ENCODE results near the gene COA3.

COA3 gene

DNA sequence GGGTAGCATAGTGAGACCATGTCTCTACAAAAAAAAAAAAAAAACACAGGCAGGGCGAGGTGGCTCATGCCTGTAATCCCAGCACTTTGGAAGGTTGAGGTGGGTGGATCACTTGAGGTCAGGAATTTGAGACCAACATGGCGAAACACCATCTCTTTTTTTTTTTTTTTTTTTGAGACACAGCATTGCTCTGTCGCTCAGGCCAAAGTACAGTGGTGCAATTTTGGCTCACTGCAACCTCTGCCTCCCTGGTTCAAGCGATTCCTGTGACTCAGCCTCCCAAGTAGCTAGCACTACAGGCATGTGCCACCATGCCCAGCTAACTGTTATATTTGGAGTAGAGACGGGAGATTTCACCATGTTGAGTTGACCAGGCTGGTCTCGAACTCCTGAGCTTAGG lies 32.4 kb downstream of the COA3 start:
- Histone ChIP-seq H3K4me1 (ENCODE audit: control insufficient read depth in 1 of 2, insufficient read depth in 2 of 2, low read length in 2 of 2) (peaks cover 0 to 4% of the 10 kb centered on the region in 2 donors), H3K27ac (ENCODE audit: low read length) (no peak overlapping the region), H3K36me3 (ENCODE audit: control insufficient read depth in 1 of 2, insufficient read depth in 2 of 2, low read length in 2 of 2) (no peaks in the 10 kb centered on the region), H3K4me3 (ENCODE audit: low read depth in 1 of 2, low read length in 2 of 2) (no peak overlapping the region), H3K27me3 (ENCODE audit: low read depth, low read length) (peaks cover 5% of the 10 kb centered on the region), H3K9me3 (ENCODE audit: control insufficient read depth in 1 of 2, low read length in 2 of 2) (no peaks in the 10 kb centered on the region)

GRCh38 chr17:42761638-42762037 lies 36.9 kb downstream of the COA3 start:
- Histone ChIP-seq H3K4me1 (ENCODE audit: control insufficient read depth in 1 of 2, insufficient read depth in 2 of 2, low read length in 2 of 2) (peaks cover 0 to 10% of the 10 kb centered on the region in 2 donors), H3K36me3 (ENCODE audit: control insufficient read depth in 1 of 2, insufficient read depth in 2 of 2, low read length in 2 of 2) (no peaks in the 10 kb centered on the region), H3K27ac (ENCODE audit: low read length) (no peak overlapping the region), H3K9me3 (ENCODE audit: control insufficient read depth in 1 of 2, low read length in 2 of 2) (no peaks in the 10 kb centered on the region), H3K4me3 (ENCODE audit: low read depth in 1 of 2, low read length in 2 of 2) (peak overlapping the region; percentile 37 to 55), H3K27me3 (ENCODE audit: low read depth, low read length) (peaks cover 12% of the 10 kb centered on the region)

- peaks cover 0 to 10% of the 10 kb centered on the region in 2 donors for H3K4me1 ChIP-seq (ENCODE audit: control insufficient read depth in 1 of 2, insufficient read depth in 2 of 2, low read length in 2 of 2)
- H3K27ac ChIP-seq (ENCODE audit: low read length), result no peak within 1 kb of the TSS
- H3K4me3 ChIP-seq (ENCODE audit: low read depth in 1 of 2, low read length in 2 of 2), result peak within 1 kb of the TSS; percentile 40 to 55
- peaks cover 12% of the 10 kb centered on the region for H3K27me3 ChIP-seq (ENCODE audit: low read depth, low read length)
- no peaks in the 10 kb centered on the region for H3K36me3 ChIP-seq (ENCODE audit: control insufficient read depth in 1 of 2, insufficient read depth in 2 of 2, low read length in 2 of 2)
- H3K9me3 ChIP-seq (ENCODE audit: control insufficient read depth in 1 of 2, low read length in 2 of 2), result no peaks in the 10 kb centered on the region
Observed at GRCh38 chr17:42760652-42761581, 37.6 kb downstream of the COA3 start, which contains the start of gene RAMP2. Gene RAMP2, plus strand, starts transcription at chr17:42761227. Its CDS starts 35 bp downstream, at chr17:42761262.

GRCh38 chr17:42759982-42760651 lies 38.4 kb downstream of the COA3 start:
- no peaks in the 10 kb centered on the region for H3K9me3 ChIP-seq (ENCODE audit: control insufficient read depth in 1 of 2, low read length in 2 of 2)
- H3K27ac ChIP-seq (ENCODE audit: low read length), result no peak overlapping the region
- peaks cover 0 to 10% of the 10 kb centered on the region in 2 donors for H3K4me1 ChIP-seq (ENCODE audit: control insufficient read depth in 1 of 2, insufficient read depth in 2 of 2, low read length in 2 of 2)
- H3K4me3 ChIP-seq (ENCODE audit: low read depth in 1 of 2, low read length in 2 of 2), result peak overlapping the region; percentile 40 to 55
- H3K36me3 ChIP-seq (ENCODE audit: control insufficient read depth in 1 of 2, insufficient read depth in 2 of 2, low read length in 2 of 2), result no peaks in the 10 kb centered on the region
- peaks cover 12% of the 10 kb centered on the region for H3K27me3 ChIP-seq (ENCODE audit: low read depth, low read length)

GRCh38 chr17:42754782-42755181 lies 43.7 kb downstream of the COA3 start:
- H3K4me3 ChIP-seq (ENCODE audit: low read depth in 1 of 2, low read length in 2 of 2), result no peak overlapping the region
- no peaks in the 10 kb centered on the region for H3K27me3 ChIP-seq (ENCODE audit: low read depth, low read length)
- peaks cover 0 to 11% of the 10 kb centered on the region in 2 donors for H3K4me1 ChIP-seq (ENCODE audit: control insufficient read depth in 1 of 2, insufficient read depth in 2 of 2, low read length in 2 of 2)
- H3K27ac ChIP-seq (ENCODE audit: low read length), result no peak overlapping the region
- H3K36me3 ChIP-seq (ENCODE audit: control insufficient read depth in 1 of 2, insufficient read depth in 2 of 2, low read length in 2 of 2), result no peaks in the 10 kb centered on the region
- H3K9me3 ChIP-seq (ENCODE audit: control insufficient read depth in 1 of 2, low read length in 2 of 2), result no peaks in the 10 kb centered on the region

- no peaks in the 10 kb centered on the region for H3K9me3 ChIP-seq (ENCODE audit: control insufficient read depth in 1 of 2, low read length in 2 of 2)
- peaks cover 5 to 11% of the 10 kb centered on the region in 2 donors for H3K4me1 ChIP-seq (ENCODE audit: control insufficient read depth in 1 of 2, insufficient read depth in 2 of 2, low read length in 2 of 2)
- no peak overlapping the region for H3K27ac ChIP-seq (ENCODE audit: low read length)
Observed at GRCh38 chr17:42751628-42752027, 46.9 kb downstream of the COA3 start.

DNA sequence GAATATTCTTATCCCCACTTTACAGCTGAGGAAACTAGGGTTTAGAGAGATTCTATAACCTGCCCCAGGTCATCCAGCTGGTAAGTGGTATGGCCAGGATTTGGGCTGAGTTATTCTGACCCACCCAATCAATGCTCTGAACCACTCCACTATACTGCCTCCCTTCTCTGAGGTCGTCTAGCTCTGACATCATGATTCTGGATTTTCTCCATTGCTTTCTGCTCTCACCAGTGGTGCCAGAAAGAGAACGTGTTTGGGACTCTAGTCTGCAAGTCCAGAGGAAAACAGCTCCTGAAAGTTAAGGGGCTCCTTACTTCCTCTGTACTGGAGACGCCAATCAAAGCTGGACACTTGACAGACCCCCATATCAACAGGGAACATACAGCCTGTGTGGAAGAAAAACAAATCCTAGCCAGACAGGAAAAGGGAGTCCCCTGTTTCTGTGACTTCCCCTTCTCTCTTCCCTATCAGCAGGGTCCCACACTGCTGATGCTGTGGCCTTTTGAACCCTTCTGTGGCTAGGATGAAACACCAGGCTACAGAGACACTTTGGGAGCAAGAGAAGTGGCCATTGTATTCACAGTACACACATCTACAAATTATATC lies 47.7 kb downstream of the COA3 start:
- no peak overlapping the region for H3K27ac ChIP-seq (ENCODE audit: low read length)
- H3K36me3 ChIP-seq (ENCODE audit: control insufficient read depth in 1 of 2, insufficient read depth in 2 of 2, low read length in 2 of 2), result no peaks in the 10 kb centered on the region
- no peaks in the 10 kb centered on the region for H3K27me3 ChIP-seq (ENCODE audit: low read depth, low read length)
- no peak overlapping the region for H3K4me3 ChIP-seq (ENCODE audit: low read depth in 1 of 2, low read length in 2 of 2)
- no peaks in the 10 kb centered on the region for H3K9me3 ChIP-seq (ENCODE audit: control insufficient read depth in 1 of 2, low read length in 2 of 2)
- H3K4me1 ChIP-seq (ENCODE audit: control insufficient read depth in 1 of 2, insufficient read depth in 2 of 2, low read length in 2 of 2), result peaks cover 5 to 11% of the 10 kb centered on the region in 2 donors

More at GRCh38 chr17:42751628-42752027, 46.9 kb downstream of the COA3 start:
- no peaks in the 10 kb centered on the region for H3K27me3 ChIP-seq (ENCODE audit: low read depth, low read length)
- no peaks in the 10 kb centered on the region for H3K36me3 ChIP-seq (ENCODE audit: control insufficient read depth in 1 of 2, insufficient read depth in 2 of 2, low read length in 2 of 2)
- H3K4me3 ChIP-seq (ENCODE audit: low read depth in 1 of 2, low read length in 2 of 2), result no peak overlapping the region

- Histone ChIP-seq H3K9me3 (ENCODE audit: control insufficient read depth in 1 of 2, low read length in 2 of 2) (no peaks in the 10 kb centered on the region), H3K4me3 (ENCODE audit: low read depth in 1 of 2, low read length in 2 of 2) (no peak overlapping the region), H3K27ac (ENCODE audit: low read length) (peak overlapping the region; percentile 70), H3K4me1 (ENCODE audit: control insufficient read depth in 1 of 2, insufficient read depth in 2 of 2, low read length in 2 of 2) (peaks cover 5 to 11% of the 10 kb centered on the region in 2 donors), H3K36me3 (ENCODE audit: control insufficient read depth in 1 of 2, insufficient read depth in 2 of 2, low read length in 2 of 2) (no peaks in the 10 kb centered on the region), H3K27me3 (ENCODE audit: low read depth, low read length) (no peaks in the 10 kb centered on the region)
Observed at GRCh38 chr17:42748908-42749798, 49.4 kb downstream of the COA3 start.

DNA sequence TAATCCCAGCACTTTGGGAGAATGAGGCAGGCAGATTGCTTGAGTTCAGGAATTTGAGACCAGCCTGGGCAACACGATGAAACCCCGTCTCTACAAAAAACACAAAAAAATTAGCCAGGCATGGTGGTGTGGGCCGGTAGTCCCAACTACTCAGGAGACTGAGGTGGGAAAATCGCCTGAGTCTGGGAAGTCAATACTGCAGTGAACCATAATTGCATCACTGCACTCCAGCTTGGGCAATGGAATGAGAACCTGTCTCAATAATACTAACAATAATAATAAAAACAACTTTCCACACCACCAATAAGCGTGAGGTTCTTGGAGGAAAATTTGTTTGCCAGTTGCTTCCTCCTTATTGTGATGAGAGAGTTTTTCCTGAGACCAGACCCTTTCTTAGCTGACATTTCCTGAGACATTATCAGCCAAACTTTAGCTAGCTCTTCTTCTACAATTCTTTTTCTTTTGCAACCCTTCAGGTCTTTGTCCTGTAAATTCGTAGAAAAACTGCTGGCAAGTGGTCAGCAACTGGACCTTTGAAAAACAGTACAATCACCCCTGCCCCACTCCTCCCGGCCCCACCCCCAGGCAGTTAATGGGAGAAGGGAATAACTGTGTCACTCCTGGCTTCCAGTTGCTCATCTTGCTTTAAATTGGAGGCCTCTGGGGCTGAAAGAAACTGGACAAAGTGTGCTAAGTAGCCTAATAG lies 50.1 kb downstream of the COA3 start:
- H3K4me3 ChIP-seq (ENCODE audit: low read depth in 1 of 2, low read length in 2 of 2), result no peak overlapping the region
- no peaks in the 10 kb centered on the region for H3K27me3 ChIP-seq (ENCODE audit: low read depth, low read length)
- peaks cover 11 to 19% of the 10 kb centered on the region in 2 donors for H3K4me1 ChIP-seq (ENCODE audit: control insufficient read depth in 1 of 2, insufficient read depth in 2 of 2, low read length in 2 of 2)
- H3K36me3 ChIP-seq (ENCODE audit: control insufficient read depth in 1 of 2, insufficient read depth in 2 of 2, low read length in 2 of 2), result no peaks in the 10 kb centered on the region
- no peak overlapping the region for H3K27ac ChIP-seq (ENCODE audit: low read length)
- no peaks in the 10 kb centered on the region for H3K9me3 ChIP-seq (ENCODE audit: control insufficient read depth in 1 of 2, low read length in 2 of 2)
